Spleen (tissue), 13 donors: ENCODE measurements around the gene UBXN1. TPM values are rescaled to one million over a fixed set of nuclear protein-coding genes. Genes with fewer than 3 reads are reported as not detected.
A peak's percentile ranks its signal among the peaks of the same experiment; 100 is the strongest.

ENCODE experiments used
- DNase-seq: peaks from one replicate; pipeline ENCODE4 v3.0.0-alpha.2; 2020
- H3K27ac ChIP-seq, 8 donors: fragments of 200-600 bp; sonication (generic) in 7 of 8; 1 replicate in 4 of 8; 2 replicates in 4 of 8; pipeline versions ENCODE4 v1.5.0 to v1.8.0; 2016 to 2021; ENCODE audit warnings: inconsistent platforms in 4 of 8, mild to moderate bottlenecking in 4 of 8, moderate library complexity in 1 of 8
- H3K27me3 ChIP-seq, 7 donors: fragments of 200-600 bp; sonication (generic) in 6 of 7; replicated peaks in 1 of 7; 1 replicate in 4 of 7; 2 replicates in 3 of 7; pipeline versions ENCODE4 v1.5.0 to v1.8.0; 2016 to 2021; ENCODE audit warnings: inconsistent platforms in 3 of 7, mild to moderate bottlenecking in 1 of 7
- H3K36me3 ChIP-seq, 6 donors: fragments of 200-600 bp; sonication (generic) in 5 of 6; 1 replicate in 4 of 6; 2 replicates in 2 of 6; pipeline versions ENCODE4 v1.5.0 to v1.8.0; 2016 to 2021; ENCODE audit warnings: inconsistent platforms in 2 of 6
- H3K4me1 ChIP-seq, 6 donors: fragments of 200-600 bp; sonication (generic) in 5 of 6; 1 replicate in 3 of 6; 2 replicates in 3 of 6; pipeline versions ENCODE4 v1.5.0 to v1.8.0; 2016 to 2021; ENCODE audit warnings: inconsistent platforms in 3 of 6
- H3K4me3 ChIP-seq, 8 donors: fragments of 200-600 bp; sonication (generic) in 7 of 8; 1 replicate in 4 of 8; 2 replicates in 4 of 8; pipeline versions ENCODE4 v1.5.0 to v1.8.0; 2016 to 2021; ENCODE audit warnings: inconsistent platforms in 4 of 8, mild to moderate bottlenecking in 4 of 8, moderate library complexity in 2 of 8
- H3K9me3 ChIP-seq, 8 donors: fragments of 200-600 bp; sonication (generic) in 7 of 8; 1 replicate in 4 of 8; 2 replicates in 4 of 8; pipeline versions ENCODE4 v1.5.0 to v1.8.0; 2016 to 2021; ENCODE audit warnings: inconsistent platforms in 4 of 8
- POLR2A ChIP-seq, 3 donors: fragments of 450-650 bp; IDR thresholded peaks; one replicate each; pipeline ENCODE4 v1.5.1; 2017; ENCODE audit warnings: antibody characterized with exemption in 3 of 3, mild to moderate bottlenecking in 1 of 3
- POLR2AphosphoS5 ChIP-seq, 3 donors: sonication (generic); formaldehyde crosslinking; IDR thresholded peaks; one replicate each; pipeline ENCODE4 v1.5.1; 2017; ENCODE audit warnings: antibody characterized with exemption in 3 of 3
- whole genome bisulfite sequencing, 5 donors: extraction: QIAGEN DNeasy Blood & Tissue Kit in 3 of 5; methylation state at CpG; one replicate each; pipeline versions ENCODE4 v1.1.5 to v1.1.7; 2013 to 2018; 5-methylcytosine and 5-hydroxymethylcytosine counted together
- intact Hi-C: fragments of 100-400 bp; cut with DNase I; formaldehyde crosslinking; loops from one replicate; pipeline ENCODE4 v1.15.0; 2023; ENCODE audit warnings: low total_unique reads
- long read RNA-seq, 2 donors: transcript quantifications; one replicate each; lab custom pipeline, GENCODE V29; 2026
- polyA plus RNA-seq, 3 donors: library from polyadenylated mRNA; stranded (reverse); fragments of 200-250 nt; gene quantifications; one replicate each; pipeline ENCODE4 v1.2.1, GENCODE V29; 2013
- total RNA-seq, 7 donors: library from RNA; depleted of rRNA in 3 of 7; stranded (reverse); fragments of >200 nt in 3 of 7; fragmentation: NEBNext Ultra II Directional in 4 of 7; extraction: Animal tissue kit (Norgen Biotek cat#: 25700) in 4 of 7; gene quantifications; one replicate each; pipeline versions ENCODE4 v1.1.0 to v1.2.1, GENCODE V29; 2016 to 2021
- TF ChIP-seq, protein P1 (sequence below), 11 experiments: fragments of 200-600 bp in 7 of 11; fragments of 450-650 bp in 4 of 11; sonication (generic) in 4 of 11; IDR thresholded peaks in 8 of 11; conservative IDR thresholded peaks in 3 of 11; 1 replicate in 7 of 11; 2 replicates in 4 of 11; pipeline versions ENCODE4 v1.4.0 to v1.8.0; 2016 to 2021; ENCODE audit warnings: antibody characterized with exemption in 11 of 11, inconsistent platforms in 4 of 11, mild to moderate bottlenecking in 1 of 11
- donor health status: healthy with polysubstance abuse.
- donor health status: DM: no; HTN: no; CAD: no; lungs with moderate emphysema.
- donor health status: DM: no; HTN: no; CAD: no.
- donor health status: Bipolar disorder and iron deficiency.
- donor health status: healthy.
- donor health status: DM: no; HTN: no; CAD: no.
- donor health status: DM: yes; HTN: yes; CAD: no.

The UBXN1 gene, protein sequence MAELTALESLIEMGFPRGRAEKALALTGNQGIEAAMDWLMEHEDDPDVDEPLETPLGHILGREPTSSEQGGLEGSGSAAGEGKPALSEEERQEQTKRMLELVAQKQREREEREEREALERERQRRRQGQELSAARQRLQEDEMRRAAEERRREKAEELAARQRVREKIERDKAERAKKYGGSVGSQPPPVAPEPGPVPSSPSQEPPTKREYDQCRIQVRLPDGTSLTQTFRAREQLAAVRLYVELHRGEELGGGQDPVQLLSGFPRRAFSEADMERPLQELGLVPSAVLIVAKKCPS
- total RNA-seq (100 to 1,000 TPM in 6 of 7 donors, 10 to 100 TPM in 1; 93.8 to 158 (median 128) TPM), polyA plus RNA-seq (100 to 1,000 TPM; 198 to 209 (median 203) TPM)
- long read RNA-seq, donor 1, transcript UBXN1-202 (9 exons, 1,153 nt), result major isoform, 37 of 55 reads
- long read RNA-seq, donor 1, transcript UBXN1-216 (5 exons, 739 nt), result minor isoform, 6 of 55 reads
- long read RNA-seq, donor 1, partial matches to known transcripts, result 6 of 55 reads
- long read RNA-seq, donor 1, other reads (novel, unspliced or antisense), result 0 of 55 reads
- long read RNA-seq, donor 2, transcript UBXN1-216 (5 exons, 739 nt), result minor isoform, 8 of 48 reads
- long read RNA-seq, donor 2, transcript UBXN1-202 (9 exons, 1,153 nt), result major isoform, 33 of 48 reads
- long read RNA-seq, donor 2, partial matches to known transcripts, result 5 of 48 reads
- long read RNA-seq, donor 2, other reads (novel, unspliced or antisense), result 0 of 48 reads

DNA sequence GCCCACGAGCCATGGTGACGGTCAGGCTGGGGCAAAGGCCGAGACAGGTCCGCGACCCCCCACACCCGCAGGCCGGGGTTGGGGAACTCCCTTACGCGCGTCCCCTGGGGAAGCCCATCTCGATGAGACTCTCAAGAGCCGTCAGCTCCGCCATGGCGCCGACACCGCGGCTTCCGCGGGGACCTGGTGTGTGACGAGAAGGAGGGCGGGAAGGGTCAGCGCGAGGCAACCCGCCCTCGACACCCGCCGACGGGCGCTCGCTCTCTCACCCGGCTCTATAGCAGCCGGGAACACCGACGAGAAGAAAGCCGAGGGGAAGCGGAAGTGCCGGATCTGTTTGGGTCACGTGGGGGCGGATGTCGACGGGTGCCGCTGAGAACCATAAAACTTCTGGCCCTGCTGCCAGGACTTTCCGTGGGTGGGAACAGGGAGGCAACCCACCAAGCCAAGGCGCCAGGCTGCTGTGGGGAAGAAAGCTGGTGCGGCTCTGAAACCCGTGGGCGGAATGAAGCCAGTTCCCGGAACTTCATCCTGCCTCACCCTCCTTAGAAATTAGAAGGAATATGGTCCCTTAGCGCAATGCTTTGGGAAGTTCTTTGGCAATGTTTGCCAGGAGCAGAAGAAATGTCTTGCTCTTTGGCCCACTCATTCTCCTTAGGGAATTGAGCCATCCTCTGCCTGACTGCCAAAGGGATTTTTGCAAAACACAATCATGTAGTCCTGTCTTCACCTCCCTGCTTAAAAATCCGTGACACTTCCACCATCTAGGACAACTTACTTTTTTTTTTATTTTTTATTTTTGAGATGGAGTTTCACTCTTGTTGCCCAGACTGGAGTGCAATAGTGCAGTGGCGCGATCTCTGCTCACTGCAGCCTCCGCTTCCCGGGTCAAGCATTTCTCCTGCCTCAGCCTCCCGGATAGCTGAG lies at the start of gene UBXN1:
Gene UBXN1, minus strand, starts transcription at position 304 of the 927 bp plus-strand sequence. Its CDS starts 150 bp downstream, at position 154.
- intact Hi-C loops, result loop anchor here (10.0 kb wide), 1 partner anchor 84 kb away; the partner anchor contains the start of gene TUT1
- peak within 1 kb of the TSS; percentile 76 to 96 (median 92) for H3K27ac ChIP-seq
- 9 to 20% (median 9%) methylated on average over 21 to 55 of the region's 55 CpGs for WGBS, 5 donors
- H3K4me1 ChIP-seq, result peaks cover 17 to 66% (median 37%) of the 10 kb centered on the region in 6 donors
- H3K4me3 ChIP-seq, result peak within 1 kb of the TSS; percentile 77 to 99 (median 96)
- H3K27me3 ChIP-seq, result no peaks in the 10 kb centered on the region
- no peak for TF ChIP-seq POLR2A (IDR thresholded peaks at IDR 0.05)
- peak; percentile 93 to 95 (median 95) for TF ChIP-seq POLR2AphosphoS5 (IDR thresholded peaks at IDR 0.05)
- TF ChIP-seq, protein P1, sequence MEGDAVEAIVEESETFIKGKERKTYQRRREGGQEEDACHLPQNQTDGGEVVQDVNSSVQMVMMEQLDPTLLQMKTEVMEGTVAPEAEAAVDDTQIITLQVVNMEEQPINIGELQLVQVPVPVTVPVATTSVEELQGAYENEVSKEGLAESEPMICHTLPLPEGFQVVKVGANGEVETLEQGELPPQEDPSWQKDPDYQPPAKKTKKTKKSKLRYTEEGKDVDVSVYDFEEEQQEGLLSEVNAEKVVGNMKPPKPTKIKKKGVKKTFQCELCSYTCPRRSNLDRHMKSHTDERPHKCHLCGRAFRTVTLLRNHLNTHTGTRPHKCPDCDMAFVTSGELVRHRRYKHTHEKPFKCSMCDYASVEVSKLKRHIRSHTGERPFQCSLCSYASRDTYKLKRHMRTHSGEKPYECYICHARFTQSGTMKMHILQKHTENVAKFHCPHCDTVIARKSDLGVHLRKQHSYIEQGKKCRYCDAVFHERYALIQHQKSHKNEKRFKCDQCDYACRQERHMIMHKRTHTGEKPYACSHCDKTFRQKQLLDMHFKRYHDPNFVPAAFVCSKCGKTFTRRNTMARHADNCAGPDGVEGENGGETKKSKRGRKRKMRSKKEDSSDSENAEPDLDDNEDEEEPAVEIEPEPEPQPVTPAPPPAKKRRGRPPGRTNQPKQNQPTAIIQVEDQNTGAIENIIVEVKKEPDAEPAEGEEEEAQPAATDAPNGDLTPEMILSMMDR (IDR thresholded peaks at IDR 0.05 in 8 of 11, conservative IDR thresholded peaks at IDR 0.05 in 3 of 11), result peak in 1 of 11 experiments; percentile 6
- H3K9me3 ChIP-seq, result no peaks in the 10 kb centered on the region
- peaks cover 0 to 41% (median 31%) of the 10 kb centered on the region in 6 donors for H3K36me3 ChIP-seq
- peak; percentile 96 for DNase-seq

DNA sequence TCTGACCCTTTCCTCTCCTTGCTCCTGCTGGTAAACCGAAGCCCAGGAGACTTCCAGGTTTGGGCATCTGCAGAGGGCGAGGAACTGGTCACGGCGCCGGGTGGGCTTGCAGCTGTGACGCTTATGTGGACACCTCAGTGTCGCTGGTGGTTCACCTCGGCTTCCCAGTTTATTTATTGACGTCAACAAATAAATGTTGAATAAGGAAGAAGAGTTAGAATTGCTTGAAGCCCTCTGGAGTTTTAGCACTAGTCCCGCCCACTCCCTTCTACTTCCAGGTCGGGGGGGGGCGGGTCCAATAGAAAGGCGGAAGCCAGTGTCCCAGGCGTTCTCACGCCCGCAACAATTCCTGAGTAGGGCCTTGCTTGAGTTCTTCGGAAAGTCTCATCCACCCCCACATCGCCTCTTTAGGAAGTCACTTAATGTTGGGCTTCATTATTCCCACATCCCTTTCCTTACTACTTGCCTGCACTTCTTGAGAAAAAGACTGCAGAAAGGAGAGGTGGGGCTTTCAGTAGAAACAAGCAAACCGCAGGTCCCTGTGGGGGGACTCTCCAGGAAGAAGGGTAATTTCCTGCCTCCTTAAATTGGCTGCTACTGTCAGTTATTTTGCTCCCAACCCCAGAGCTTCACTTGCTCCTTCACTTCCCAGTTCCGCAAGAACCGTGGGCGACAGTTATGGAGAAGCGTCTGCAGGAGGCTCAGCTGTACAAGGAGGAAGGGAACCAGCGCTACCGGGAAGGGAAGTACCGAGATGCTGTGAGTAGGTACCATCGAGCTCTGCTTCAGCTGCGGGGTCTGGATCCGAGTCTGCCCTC lies 49.5 kb upstream of the UBXN1 start, which contains the start of gene TTC9C:
Gene TTC9C, plus strand, starts transcription at position 316 of the 818 bp plus-strand sequence. Its CDS starts 363 bp downstream, at position 679.
- intact Hi-C loops, result no loop called here
- 0 to 1% (median 0%) methylated on average over 29 of the region's 29 CpGs for WGBS, 5 donors
- H3K27me3 ChIP-seq, result no peaks in the 10 kb centered on the region
- peaks cover 0 to 46% (median 15%) of the 10 kb centered on the region in 6 donors for H3K36me3 ChIP-seq
- H3K9me3 ChIP-seq, result no peaks in the 10 kb centered on the region
- DNase-seq, result peak; percentile 94
- H3K4me3 ChIP-seq, result peak within 1 kb of the TSS; percentile 73 to 99 (median 94)
- peak within 1 kb of the TSS; percentile 78 to 98 (median 96) for H3K27ac ChIP-seq
- peaks cover 30 to 81% (median 66%) of the 10 kb centered on the region in 6 donors for H3K4me1 ChIP-seq
- peak; percentile 68 to 96 (median 87) for TF ChIP-seq POLR2AphosphoS5 (IDR thresholded peaks at IDR 0.05)
- TF ChIP-seq, protein P1 (IDR thresholded peaks at IDR 0.05 in 8 of 11, conservative IDR thresholded peaks at IDR 0.05 in 3 of 11), result no peak
- peak in 1 of 3 donors; percentile 70 for TF ChIP-seq POLR2A (IDR thresholded peaks at IDR 0.05)

DNA sequence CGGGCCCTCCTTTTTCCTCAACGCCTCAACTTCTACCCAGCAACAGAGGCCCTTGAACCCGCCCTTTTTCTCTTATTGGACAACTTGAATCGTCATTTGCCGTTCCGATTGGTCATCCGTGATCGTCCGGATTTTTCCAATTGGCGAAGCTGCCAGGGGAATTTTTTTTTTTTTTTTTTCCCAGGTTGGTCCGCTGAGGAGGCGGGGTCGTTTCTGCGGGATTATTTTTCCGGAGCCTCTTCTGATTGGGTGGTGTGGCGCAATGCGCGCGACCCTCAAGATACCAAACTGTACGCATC lies 48.9 kb upstream of the UBXN1 start:
- TF ChIP-seq, protein P1 (IDR thresholded peaks at IDR 0.05 in 8 of 11, conservative IDR thresholded peaks at IDR 0.05 in 3 of 11), result no peak
- TF ChIP-seq POLR2A (IDR thresholded peaks at IDR 0.05) (no peak), POLR2AphosphoS5 (IDR thresholded peaks at IDR 0.05) (no peak)
- H3K4me1 ChIP-seq, result peaks cover 30 to 81% (median 67%) of the 10 kb centered on the region in 6 donors
- H3K36me3 ChIP-seq, result peaks cover 3 to 46% (median 16%) of the 10 kb centered on the region in 6 donors
- H3K27me3 ChIP-seq, result no peaks in the 10 kb centered on the region
- no peaks in the 10 kb centered on the region for H3K9me3 ChIP-seq
- intact Hi-C loops, result no loop called here
- 0 to 1% (median 0%) methylated on average over 20 of the region's 20 CpGs for WGBS, 5 donors
- peak overlapping the region; percentile 78 to 98 (median 96) for H3K27ac ChIP-seq
- no peak for DNase-seq
- H3K4me3 ChIP-seq, result peak overlapping the region; percentile 73 to 99 (median 94)
